Measurements from ENCODE around the gene TSPEAR.

DNA sequence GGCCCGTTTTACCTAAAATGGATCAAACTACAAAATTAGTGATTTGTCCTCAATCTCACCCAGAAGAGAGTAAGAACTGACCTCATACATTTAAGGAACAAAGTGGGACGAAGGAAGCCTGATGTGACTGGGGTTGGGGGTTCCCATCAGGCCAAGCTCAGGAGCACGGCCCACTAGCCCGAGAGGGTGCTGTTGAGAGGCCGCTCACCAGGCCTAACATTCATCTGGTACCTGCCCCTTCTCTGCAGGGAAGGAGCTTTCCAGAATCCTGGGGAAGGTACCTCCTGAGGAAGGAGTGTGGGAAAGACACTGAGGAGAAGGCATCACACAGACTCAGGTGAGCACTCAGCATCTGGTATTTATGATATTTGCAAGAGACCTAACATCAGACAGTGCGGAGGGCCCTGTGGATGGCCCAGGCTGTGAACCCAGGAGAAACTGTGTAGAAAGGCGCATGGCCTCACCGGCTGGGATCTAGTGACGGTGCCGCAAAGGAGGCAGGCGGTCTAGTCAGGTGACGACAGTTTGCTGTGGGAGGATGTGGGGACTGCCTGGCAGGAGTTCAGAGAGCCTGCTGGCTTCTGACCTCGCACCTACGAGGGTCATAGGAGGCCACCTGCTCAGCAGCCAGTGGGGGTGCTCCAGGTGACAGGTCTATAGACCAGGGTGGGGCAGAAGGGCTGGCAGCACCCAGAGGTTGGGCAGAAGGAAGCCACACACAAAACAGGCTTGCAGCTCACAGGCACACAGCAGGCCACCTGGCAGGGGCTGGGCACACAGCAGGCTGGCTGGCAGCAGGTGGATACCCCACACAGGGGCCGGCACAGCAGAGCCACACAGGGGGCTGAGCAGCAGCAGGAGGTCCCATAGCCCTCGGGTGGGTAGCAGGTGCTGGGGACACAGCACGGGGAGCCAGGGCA is 57.5 kb downstream of the TSPEAR start:
- no peak for TF ChIP-seq SIN3A (IDR thresholded peaks at IDR 0.05; ENCODE audit: borderline replicate concordance, insufficient read depth, low read depth, low read length)
- TF ChIP-seq, protein P1, sequence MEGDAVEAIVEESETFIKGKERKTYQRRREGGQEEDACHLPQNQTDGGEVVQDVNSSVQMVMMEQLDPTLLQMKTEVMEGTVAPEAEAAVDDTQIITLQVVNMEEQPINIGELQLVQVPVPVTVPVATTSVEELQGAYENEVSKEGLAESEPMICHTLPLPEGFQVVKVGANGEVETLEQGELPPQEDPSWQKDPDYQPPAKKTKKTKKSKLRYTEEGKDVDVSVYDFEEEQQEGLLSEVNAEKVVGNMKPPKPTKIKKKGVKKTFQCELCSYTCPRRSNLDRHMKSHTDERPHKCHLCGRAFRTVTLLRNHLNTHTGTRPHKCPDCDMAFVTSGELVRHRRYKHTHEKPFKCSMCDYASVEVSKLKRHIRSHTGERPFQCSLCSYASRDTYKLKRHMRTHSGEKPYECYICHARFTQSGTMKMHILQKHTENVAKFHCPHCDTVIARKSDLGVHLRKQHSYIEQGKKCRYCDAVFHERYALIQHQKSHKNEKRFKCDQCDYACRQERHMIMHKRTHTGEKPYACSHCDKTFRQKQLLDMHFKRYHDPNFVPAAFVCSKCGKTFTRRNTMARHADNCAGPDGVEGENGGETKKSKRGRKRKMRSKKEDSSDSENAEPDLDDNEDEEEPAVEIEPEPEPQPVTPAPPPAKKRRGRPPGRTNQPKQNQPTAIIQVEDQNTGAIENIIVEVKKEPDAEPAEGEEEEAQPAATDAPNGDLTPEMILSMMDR (IDR thresholded peaks at IDR 0.05): no peak
- TF ChIP-seq POLR2AphosphoS5 (IDR thresholded peaks at IDR 0.05; ENCODE audit: low read depth, low read length): no peak
- TF ChIP-seq, protein P2, sequence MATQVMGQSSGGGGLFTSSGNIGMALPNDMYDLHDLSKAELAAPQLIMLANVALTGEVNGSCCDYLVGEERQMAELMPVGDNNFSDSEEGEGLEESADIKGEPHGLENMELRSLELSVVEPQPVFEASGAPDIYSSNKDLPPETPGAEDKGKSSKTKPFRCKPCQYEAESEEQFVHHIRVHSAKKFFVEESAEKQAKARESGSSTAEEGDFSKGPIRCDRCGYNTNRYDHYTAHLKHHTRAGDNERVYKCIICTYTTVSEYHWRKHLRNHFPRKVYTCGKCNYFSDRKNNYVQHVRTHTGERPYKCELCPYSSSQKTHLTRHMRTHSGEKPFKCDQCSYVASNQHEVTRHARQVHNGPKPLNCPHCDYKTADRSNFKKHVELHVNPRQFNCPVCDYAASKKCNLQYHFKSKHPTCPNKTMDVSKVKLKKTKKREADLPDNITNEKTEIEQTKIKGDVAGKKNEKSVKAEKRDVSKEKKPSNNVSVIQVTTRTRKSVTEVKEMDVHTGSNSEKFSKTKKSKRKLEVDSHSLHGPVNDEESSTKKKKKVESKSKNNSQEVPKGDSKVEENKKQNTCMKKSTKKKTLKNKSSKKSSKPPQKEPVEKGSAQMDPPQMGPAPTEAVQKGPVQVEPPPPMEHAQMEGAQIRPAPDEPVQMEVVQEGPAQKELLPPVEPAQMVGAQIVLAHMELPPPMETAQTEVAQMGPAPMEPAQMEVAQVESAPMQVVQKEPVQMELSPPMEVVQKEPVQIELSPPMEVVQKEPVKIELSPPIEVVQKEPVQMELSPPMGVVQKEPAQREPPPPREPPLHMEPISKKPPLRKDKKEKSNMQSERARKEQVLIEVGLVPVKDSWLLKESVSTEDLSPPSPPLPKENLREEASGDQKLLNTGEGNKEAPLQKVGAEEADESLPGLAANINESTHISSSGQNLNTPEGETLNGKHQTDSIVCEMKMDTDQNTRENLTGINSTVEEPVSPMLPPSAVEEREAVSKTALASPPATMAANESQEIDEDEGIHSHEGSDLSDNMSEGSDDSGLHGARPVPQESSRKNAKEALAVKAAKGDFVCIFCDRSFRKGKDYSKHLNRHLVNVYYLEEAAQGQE (IDR thresholded peaks at IDR 0.05; ENCODE audit: insufficient read depth in 1 of 2, low read depth in 2 of 2, low read length in 1 of 2): no peak
- TF ChIP-seq TCF7L2 (IDR thresholded peaks at IDR 0.05; ENCODE audit: low read depth, low read length): no peak
